H1 (cell line): ENCODE measurements around the gene STKLD1.

Experiments
- ASH2L ChIP-seq: fragments of 200-600, 300-600 bp; sonication (generic); IDR thresholded peaks from one replicate; pipeline ENCODE4 v1.7.1; 2017; ENCODE audit warnings: low read length
- CTCF ChIP-seq, 3 experiments: IDR thresholded peaks; 1 replicate in 2 of 3; 2 replicates in 1 of 3; pipeline versions ENCODE4 v1.5.1 to v1.6.1; 2011; ENCODE audit warnings: low read length in 3 of 3, mild to moderate bottlenecking in 3 of 3, inconsistent platforms in 2 of 3, low read depth in 1 of 3, moderate library complexity in 1 of 3; ENCODE audit not compliant: insufficient read depth in 1 of 3; ENCODE audit errors: control extremely low read depth in 1 of 3
- EZH2 ChIP-seq: fragments of 200-600 bp; sonication (generic); IDR thresholded peaks from 2 replicates; pipeline ENCODE4 v1.7.1; 2012; ENCODE audit warnings: low read depth, mild to moderate bottlenecking, moderate library complexity, low read length, inconsistent platforms; ENCODE audit not compliant: severe bottlenecking
- KDM5A ChIP-seq: fragments of 200-600 bp; IDR thresholded peaks from 2 replicates; pipeline ENCODE4 v1.7.1; 2012; ENCODE audit warnings: mild to moderate bottlenecking, low read length, inconsistent platforms, mixed read lengths
- NRF1 ChIP-seq: IDR thresholded peaks from 2 replicates; pipeline ENCODE4 v1.6.1; 2011; ENCODE audit warnings: mild to moderate bottlenecking, low read depth, low read length, improper control_type of control experiment
- POLR2A ChIP-seq, 2 experiments: IDR thresholded peaks; 1 replicate in 1 of 2; 2 replicates in 1 of 2; pipeline ENCODE4 v1.6.1; 2011; ENCODE audit warnings: low read depth in 2 of 2, low read length in 2 of 2, mild to moderate bottlenecking in 2 of 2; ENCODE audit errors: control extremely low read depth in 1 of 2
- RAD21 ChIP-seq, 2 experiments: IDR thresholded peaks in 1 of 2; conservative IDR thresholded peaks in 1 of 2; 2 replicates each; pipeline ENCODE4 v1.6.1; 2011; ENCODE audit warnings: low read depth in 2 of 2, low read length in 2 of 2, improper control_type of control experiment in 1 of 2, inconsistent platforms in 1 of 2, mild to moderate bottlenecking in 1 of 2, moderate library complexity in 1 of 2
- SIN3A ChIP-seq, 2 experiments: IDR thresholded peaks in 1 of 2; conservative IDR thresholded peaks in 1 of 2; 2 replicates each; pipeline ENCODE4 v1.6.1; 2011 to 2012; ENCODE audit warnings: low read length in 2 of 2, improper control_type of control experiment in 1 of 2, low read depth in 1 of 2, mild to moderate bottlenecking in 1 of 2
- TAF7 ChIP-seq: optimal IDR thresholded peaks from 2 replicates; pipeline ENCODE3; 2011; ENCODE audit warnings: low read depth, mild to moderate bottlenecking, inconsistent platforms, low read length, moderate library complexity, borderline replicate concordance

DNA sequence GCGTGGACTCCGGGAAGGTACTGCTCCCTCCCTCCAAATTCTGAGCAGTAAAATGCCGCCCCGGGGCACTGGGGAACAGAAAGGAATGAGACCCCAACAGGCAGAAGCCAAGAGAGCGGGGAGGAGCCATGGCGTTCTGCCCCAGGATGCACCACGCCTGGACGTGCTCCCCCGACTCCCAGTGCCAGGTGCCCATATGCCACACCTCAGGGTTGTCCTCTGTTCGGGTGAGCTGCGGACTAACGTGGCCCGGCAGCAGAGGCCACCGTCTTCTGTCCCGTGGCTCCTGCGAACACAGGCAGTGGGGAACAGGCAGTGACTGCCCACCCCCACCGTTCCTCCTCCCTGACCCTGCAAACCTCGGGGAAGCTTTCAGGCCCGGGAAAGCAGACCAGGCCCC is 44.9 kb upstream of the STKLD1 start:
- TF ChIP-seq ASH2L (no peak), EZH2 (no peak), TAF7 (no peak), CTCF (IDR thresholded peaks at IDR 0.05; ENCODE audit: control extremely low read depth in 1 of 3, insufficient read depth in 1 of 3, low read depth in 1 of 3, low read length in 3 of 3) (no peak), SIN3A (conservative IDR thresholded peaks at IDR 0.05 in 1 of 2, IDR thresholded peaks at IDR 0.05 in 1 of 2; ENCODE audit: low read depth in 1 of 2, low read length in 2 of 2) (no peak), POLR2A (IDR thresholded peaks at IDR 0.05; ENCODE audit: control extremely low read depth in 1 of 2, low read depth in 2 of 2, low read length in 2 of 2) (no peak), RAD21 (IDR thresholded peaks at IDR 0.05 in 1 of 2, conservative IDR thresholded peaks at IDR 0.05 in 1 of 2; ENCODE audit: low read depth in 2 of 2, low read length in 2 of 2) (no peak), KDM5A (no peak), NRF1 (no peak)
